Psoas muscle (tissue), 8 donors: ENCODE data around the gene COL1A1. TPM values are rescaled to one million over a fixed set of nuclear protein-coding genes. Genes with fewer than 3 reads are reported as not detected.

ENCODE experiments used
- ATAC-seq, 4 donors: fragments of 200-7000 bp; cut with Tn5 transposase; one replicate each; pipeline ENCODE4 v1.9.1; 2020; ENCODE audit warnings: moderate library complexity in 3 of 4, mild to moderate bottlenecking in 2 of 4
- DNase-seq, 2 donors: peaks; one replicate each; pipeline ENCODE4 v3.0.0-alpha.2; 2020
- H3K27ac ChIP-seq: fragments of 200-600 bp; one replicate; pipeline ENCODE4 v1.8.0; 2022
- H3K27me3 ChIP-seq, 3 donors: fragments of 200-600 bp in 1 of 3; one replicate each; pipeline versions ENCODE4 v1.6.1 to v1.8.0; 2013 to 2022; ENCODE audit warnings: low read length in 2 of 3, mild to moderate bottlenecking in 2 of 3, moderate library complexity in 1 of 3; ENCODE audit not compliant: insufficient read depth in 3 of 3
- H3K36me3 ChIP-seq, 2 donors: fragments of 200-600 bp in 1 of 2; one replicate each; pipeline versions ENCODE4 v1.6.1 to v1.8.0; 2013 to 2022; ENCODE audit warnings: low read depth in 1 of 2, mild to moderate bottlenecking in 1 of 2, moderate library complexity in 1 of 2; ENCODE audit not compliant: insufficient read depth in 1 of 2
- H3K4me1 ChIP-seq: fragments of 200-600 bp; one replicate; pipeline ENCODE4 v1.8.0; 2022
- H3K4me3 ChIP-seq: fragments of 200-600 bp; one replicate; pipeline ENCODE4 v1.8.0; 2022; ENCODE audit warnings: mild to moderate bottlenecking
- H3K9me3 ChIP-seq: fragments of 200-600 bp; one replicate; pipeline ENCODE4 v1.8.0; 2022
- CTCF ChIP-seq: fragments of 200-600 bp; IDR thresholded peaks from one replicate; pipeline ENCODE4 v1.8.0; 2022; ENCODE audit warnings: antibody characterized with exemption
- WGBS, 3 donors: extraction: QIAGEN DNeasy Blood & Tissue Kit; methylation state at CpG; one replicate each; pipeline versions ENCODE4 v1.1.6 to v1.1.7; 2013; 5-methylcytosine and 5-hydroxymethylcytosine counted together
- intact Hi-C, 2 donors: fragments of 100-400 bp; cut with DNase I; formaldehyde crosslinking; loops; one replicate each; pipeline versions ENCODE4 v1.11.0 to v1.14.2; 2022
- polyA plus RNA-seq, 3 donors: library from polyadenylated mRNA; stranded (reverse); fragments of 200-250 nt; gene quantifications; one replicate each; pipeline ENCODE4 v1.2.3, GENCODE V29; 2013
- total RNA-seq, 4 donors: library from RNA; stranded (reverse); fragmentation: NEBNext Ultra II Directional in 2 of 4; extraction: Animal tissue kit (Norgen Biotek cat#: 25700) in 2 of 4; gene quantifications; one replicate each; pipeline versions ENCODE4 v1.2.1 to v1.2.4, GENCODE V29; 2021 to 2023
- donor health status: healthy with polysubstance abuse.
- donor health status: DM: no; HTN: no; CAD: no; lungs with moderate emphysema.
- donor health status: Bipolar disorder and iron deficiency.
- donor health status: healthy.
- donor health status: DM: yes; HTN: yes; CAD: no.
- donor health status: DM: no; HTN: no; CAD: no.
- donor health status: DM: no; HTN: no; CAD: no.
- donor health status: DM: yes; HTN: yes; CAD: no.

The COL1A1 gene
- total and polyA plus RNA-seq, 7 donors, result 2.3 to 46.6 (median 10.2) TPM

DNA sequence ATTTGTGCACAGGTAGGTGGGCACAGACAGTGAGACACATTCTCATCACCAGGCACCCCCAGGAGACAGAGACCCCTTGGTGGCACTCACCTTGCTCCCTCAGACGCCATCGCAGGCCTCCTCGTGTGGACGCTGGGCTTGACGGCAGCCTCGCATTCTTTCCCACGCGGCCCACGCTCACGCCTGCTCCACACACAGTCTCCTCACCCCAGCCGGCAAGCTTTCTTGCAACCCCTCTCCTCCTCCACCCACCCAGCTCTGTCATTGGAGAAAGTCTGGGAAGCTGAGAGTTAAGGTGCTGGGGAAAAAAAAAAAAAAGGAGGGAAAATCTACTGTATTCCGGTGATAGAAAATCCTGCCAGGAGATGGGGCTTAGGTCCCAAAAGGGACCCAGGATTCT is 20.8 kb downstream of the COL1A1 start:
- Histone ChIP-seq H3K36me3 (peaks cover 0 to 12% of the 10 kb centered on the region in 2 donors), H3K27me3 (no peaks in the 10 kb centered on the region), H3K27ac (no peak overlapping the region), H3K9me3 (no peaks in the 10 kb centered on the region), H3K4me1 (peaks cover 32% of the 10 kb centered on the region), H3K4me3 (no peak overlapping the region)
- intact Hi-C loops, result no loop called here
- ATAC-seq (no peak), DNase-seq (peak; percentile 8 to 50)
- 79 to 82% (median 80%) methylated on average over 12 of the region's 12 CpGs for WGBS, 3 donors
- TF ChIP-seq CTCF, result no peak

DNA sequence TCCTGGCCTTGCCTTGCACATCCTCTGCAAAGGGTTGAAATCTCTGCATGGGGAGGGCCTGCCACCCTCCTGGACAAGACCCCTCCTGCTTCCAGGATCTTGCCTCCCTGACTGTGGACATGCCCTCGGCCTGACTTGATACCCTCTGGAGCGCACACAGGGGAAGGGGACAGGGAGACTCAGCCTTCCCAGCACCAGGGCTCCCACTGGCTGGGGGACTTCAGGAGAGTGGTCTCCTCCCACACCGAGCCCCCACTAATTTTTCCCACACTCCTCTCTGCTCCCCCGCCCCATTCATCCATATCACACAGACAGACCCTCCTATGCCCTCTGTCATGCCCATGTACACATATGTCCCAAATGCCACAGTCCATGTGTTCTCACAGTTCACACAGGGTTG is 21.3 kb downstream of the COL1A1 start:
- Histone ChIP-seq H3K27me3 (no peaks in the 10 kb centered on the region), H3K4me3 (no peak overlapping the region), H3K27ac (no peak overlapping the region), H3K4me1 (peaks cover 34% of the 10 kb centered on the region), H3K36me3 (peaks cover 0 to 17% of the 10 kb centered on the region in 2 donors), H3K9me3 (no peaks in the 10 kb centered on the region)
- 88 to 96% (median 90%) methylated on average over 3 to 4 of the region's 4 CpGs for WGBS, 3 donors
- DNase-seq (peak; percentile 9 to 42), ATAC-seq (no peak)
- intact Hi-C loops, result no loop called here
- TF ChIP-seq CTCF, result no peak

DNA sequence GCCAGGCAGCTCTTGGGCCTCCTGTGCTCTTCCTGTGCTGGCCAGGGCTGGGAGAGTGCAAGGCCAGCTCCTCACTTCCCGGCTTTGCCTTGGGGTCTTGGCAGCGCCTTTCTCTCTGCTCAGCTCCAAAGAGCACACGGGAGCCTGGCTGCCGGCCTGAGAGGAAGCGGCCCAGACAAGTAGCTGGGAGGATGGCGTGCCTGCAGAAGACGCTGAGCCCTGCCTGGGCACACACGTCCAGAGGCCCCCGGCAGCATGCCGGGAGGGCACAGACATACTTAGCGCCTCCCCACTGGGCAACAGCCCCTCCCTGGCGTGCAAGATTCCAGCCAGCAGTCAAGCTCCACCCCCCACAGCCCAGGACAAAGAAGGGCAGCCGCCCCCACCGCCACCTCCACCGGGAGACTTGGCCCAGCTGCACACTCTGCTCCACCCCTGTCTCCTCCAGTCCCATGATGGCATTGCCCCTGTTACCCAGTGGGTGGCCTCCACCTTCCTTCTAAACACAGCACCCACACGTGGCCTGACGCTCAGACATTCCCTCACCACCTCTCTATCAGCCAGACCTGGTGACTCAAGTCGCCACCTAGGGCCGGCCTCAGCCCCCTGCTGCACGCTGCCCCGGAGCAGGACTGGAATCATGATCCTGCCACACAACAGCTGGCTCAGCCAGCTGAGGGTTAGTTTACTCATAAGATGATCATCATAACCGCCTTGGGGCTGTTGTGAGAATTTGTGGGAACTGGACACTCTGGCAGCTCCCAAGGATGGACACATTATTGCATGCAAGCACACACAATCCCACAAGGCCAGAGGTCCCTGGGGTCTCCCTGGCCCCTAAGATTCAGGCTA is 23.2 kb downstream of the COL1A1 start:
- ATAC-seq, result peak; percentile 86 to 89 (median 88)
- TF ChIP-seq CTCF, result peak; percentile 46
- DNase-seq, result peak; percentile 86 to 95
- Histone ChIP-seq H3K4me3 (peak overlapping the region; percentile 44), H3K9me3 (no peaks in the 10 kb centered on the region), H3K27me3 (no peaks in the 10 kb centered on the region), H3K27ac (peak overlapping the region; percentile 88), H3K36me3 (peaks cover 0 to 28% of the 10 kb centered on the region in 2 donors), H3K4me1 (peaks cover 37% of the 10 kb centered on the region)
- WGBS, 3 donors, result 3 to 6% (median 5%) methylated on average over 18 to 22 of the region's 22 CpGs
- intact Hi-C loops, result loop anchor here in 1 of 2 donors (5.0 kb wide), 1 partner anchor 41 kb away; no protein-coding TSS in a partner anchor

GRCh38 chr17:50177476-50177875 is 24.0 kb downstream of the COL1A1 start:
- Histone ChIP-seq H3K27ac (peak overlapping the region; percentile 88), H3K27me3 (no peaks in the 10 kb centered on the region), H3K4me3 (no peak overlapping the region), H3K36me3 (peaks cover 0 to 31% of the 10 kb centered on the region in 2 donors), H3K4me1 (peaks cover 42% of the 10 kb centered on the region), H3K9me3 (no peaks in the 10 kb centered on the region)
- peak in 2 of 4 donors; percentile 1 to 4 for ATAC-seq
- TF ChIP-seq CTCF, result no peak
- WGBS, 3 donors, result 69 to 73% (median 69%) methylated on average over 10 of the region's 10 CpGs
- DNase-seq, result peak in 1 of 2 donors; percentile 48
- intact Hi-C loops, result loop anchor here in 1 of 2 donors (5.0 kb wide), 1 partner anchor 40 kb away; no protein-coding TSS in a partner anchor
